H9 (cell line): ENCODE measurements around the gene RNASEH2B. TPM values are rescaled to one million over a fixed set of nuclear protein-coding genes. Genes with fewer than 3 reads are reported as not detected.

Source experiments
- DNase-seq: peaks from one replicate; pipeline ENCODE4 v3.0.0-alpha.2; 2017
- H2AFZ ChIP-seq: one replicate; pipeline ENCODE4 v1.6.1; 2013; ENCODE audit warnings: mild to moderate bottlenecking, low read length, control low read depth, moderate library complexity
- H2AK5ac ChIP-seq: 2 replicates; pipeline ENCODE4 v1.6.1; 2013; ENCODE audit warnings: low read length, control low read depth, mixed read lengths; ENCODE audit not compliant: insufficient read length
- H2BK120ac ChIP-seq: one replicate; pipeline ENCODE4 v1.6.1; 2013; ENCODE audit warnings: low read depth, mild to moderate bottlenecking, low read length, control low read depth, inconsistent platforms; ENCODE audit not compliant: poor library complexity, severe bottlenecking
- H2BK12ac ChIP-seq: 2 replicates; pipeline ENCODE4 v1.6.1; 2013; ENCODE audit warnings: low read length, control low read depth, mixed read lengths, low read depth; ENCODE audit not compliant: insufficient read length
- H2BK15ac ChIP-seq: 2 replicates; pipeline ENCODE4 v1.6.1; 2013; ENCODE audit warnings: low read depth, low read length, control low read depth
- H2BK20ac ChIP-seq: one replicate; pipeline ENCODE4 v1.6.1; 2013; ENCODE audit warnings: low read depth, mild to moderate bottlenecking, low read length, control low read depth, inconsistent platforms; ENCODE audit not compliant: poor library complexity, severe bottlenecking
- H2BK5ac ChIP-seq: 2 replicates; pipeline ENCODE4 v1.6.1; 2013; ENCODE audit warnings: low read length, control low read depth, mixed read lengths; ENCODE audit not compliant: insufficient read length
- H3K14ac ChIP-seq: 2 replicates; pipeline ENCODE4 v1.6.1; 2013; ENCODE audit warnings: low read length, control low read depth; ENCODE audit not compliant: insufficient read depth
- H3K18ac ChIP-seq: 2 replicates; pipeline ENCODE4 v1.6.1; 2013; ENCODE audit warnings: low read depth, mild to moderate bottlenecking, mixed read lengths, low read length, control low read depth; ENCODE audit not compliant: insufficient read length
- H3K23ac ChIP-seq: 2 replicates; pipeline ENCODE4 v1.6.1; 2013; ENCODE audit warnings: low read length, control low read depth, mixed read lengths, low read depth; ENCODE audit not compliant: insufficient read length
- H3K23me2 ChIP-seq: 2 replicates; pipeline ENCODE4 v1.6.1; 2013; ENCODE audit warnings: low read depth, mild to moderate bottlenecking, mixed read lengths, low read length, control low read depth; ENCODE audit not compliant: insufficient read length, poor library complexity, severe bottlenecking
- H3K27ac ChIP-seq: 2 replicates; pipeline ENCODE4 v1.5.1; 2013; ENCODE audit warnings: low read length, control low read depth, mixed read lengths, low read depth; ENCODE audit not compliant: insufficient read length
- H3K27me3 ChIP-seq: 2 replicates; pipeline ENCODE4 v1.6.1; 2013; ENCODE audit warnings: low read length, control low read depth, inconsistent platforms; ENCODE audit not compliant: insufficient read depth
- H3K4ac ChIP-seq: 2 replicates; pipeline ENCODE4 v1.6.1; 2013; ENCODE audit warnings: low read depth, mild to moderate bottlenecking, control low read depth, inconsistent platforms, low read length, moderate library complexity
- H3K4me1 ChIP-seq: 2 replicates; pipeline ENCODE4 v1.6.1; 2013; ENCODE audit warnings: low read length, control low read depth, inconsistent platforms; ENCODE audit not compliant: insufficient read depth
- H3K4me2 ChIP-seq: 2 replicates; pipeline ENCODE4 v1.6.1; 2013; ENCODE audit warnings: low read length, control low read depth, mixed read lengths; ENCODE audit not compliant: insufficient read length, insufficient read depth
- H3K56ac ChIP-seq: 2 replicates; pipeline ENCODE4 v1.6.1; 2013; ENCODE audit warnings: low read depth, mild to moderate bottlenecking, mixed read lengths, low read length, control low read depth; ENCODE audit not compliant: insufficient read length
- H3K79me1 ChIP-seq: 2 replicates; pipeline ENCODE4 v1.6.1; 2013; ENCODE audit warnings: low read depth, mild to moderate bottlenecking, moderate library complexity, low read length, control low read depth, inconsistent platforms; ENCODE audit not compliant: insufficient read depth, poor library complexity, severe bottlenecking
- H3K79me2 ChIP-seq: 2 replicates; pipeline ENCODE4 v1.6.1; 2013; ENCODE audit warnings: low read length, control low read depth, inconsistent platforms; ENCODE audit not compliant: insufficient read depth
- H3K9ac ChIP-seq: 2 replicates; pipeline ENCODE4 v1.6.1; 2013; ENCODE audit warnings: low read length, control low read depth, mixed read lengths; ENCODE audit not compliant: insufficient read length; ENCODE audit errors: extremely low read depth
- H3K9me3 ChIP-seq: one replicate; pipeline ENCODE4 v1.6.1; 2013; ENCODE audit warnings: low read depth, low read length, inconsistent platforms; ENCODE audit not compliant: control insufficient read depth
- H3T11ph ChIP-seq: one replicate; pipeline ENCODE4 v1.6.1; 2013; ENCODE audit warnings: mild to moderate bottlenecking, low read length, control low read depth, inconsistent platforms
- H4K20me1 ChIP-seq: one replicate; pipeline ENCODE4 v1.6.1; 2013; ENCODE audit not compliant: control insufficient read depth, insufficient read length, insufficient read depth
- H4K5ac ChIP-seq: 2 replicates; pipeline ENCODE4 v1.6.1; 2013; ENCODE audit warnings: low read depth, mild to moderate bottlenecking, mixed read lengths, low read length, control low read depth; ENCODE audit not compliant: insufficient read length
- H4K8ac ChIP-seq: replicated peaks from 2 replicates; pipeline ENCODE4 v1.6.1; 2013; ENCODE audit warnings: low read length, control low read depth, mixed read lengths, low read depth; ENCODE audit not compliant: insufficient read length
- H4K91ac ChIP-seq: 2 replicates; pipeline ENCODE4 v1.6.1; 2013; ENCODE audit warnings: low read depth, mild to moderate bottlenecking, moderate library complexity, mixed read lengths, low read length, control low read depth; ENCODE audit not compliant: insufficient read length
- H3K27ac Mint-ChIP-seq, 3 experiments: 2 replicates in 2 of 3; 3 replicates in 1 of 3; pipeline ENCODE4 v1.8.0; 2020 to 2021; ENCODE audit warnings: mixed read lengths in 3 of 3, mild to moderate bottlenecking in 1 of 3, moderate library complexity in 1 of 3
- H3K27me3 Mint-ChIP-seq: 2 replicates; pipeline ENCODE4 v1.8.0; 2021; ENCODE audit warnings: low read depth, mild to moderate bottlenecking, moderate library complexity, mixed read lengths
- H3K36me3 Mint-ChIP-seq, 3 experiments: 2 replicates in 2 of 3; 3 replicates in 1 of 3; pipeline ENCODE4 v1.8.0; 2020 to 2021; ENCODE audit warnings: low read depth in 3 of 3, mixed read lengths in 3 of 3; ENCODE audit not compliant: insufficient read depth in 1 of 3
- H3K4me1 Mint-ChIP-seq, 2 experiments: 2 replicates each; pipeline ENCODE4 v1.8.0; 2020; ENCODE audit warnings: mixed read lengths in 2 of 2
- H3K4me3 Mint-ChIP-seq, 2 experiments: 2 replicates in 1 of 2; 3 replicates in 1 of 2; pipeline ENCODE4 v1.8.0; 2020 to 2021; ENCODE audit warnings: mild to moderate bottlenecking in 2 of 2, mixed read lengths in 2 of 2, moderate library complexity in 1 of 2
- H3K9me3 Mint-ChIP-seq, 2 experiments: 2 replicates in 1 of 2; 3 replicates in 1 of 2; pipeline ENCODE4 v1.8.0; 2020; ENCODE audit warnings: mild to moderate bottlenecking in 2 of 2, mixed read lengths in 2 of 2, moderate library complexity in 1 of 2
- WGBS: extraction: QIAGEN DNeasy Blood & Tissue Kit; methylation state at CpG from one replicate; pipeline ENCODE4 v1.1.7; 2013; ENCODE audit warnings: missing lambda C conversion rate, low lambda C conversion rate, mixed read lengths; ENCODE audit not compliant: insufficient read length; ENCODE audit errors: extremely low coverage; 5-methylcytosine and 5-hydroxymethylcytosine counted together
- total RNA-seq: library from RNA; stranded (reverse); gene quantifications from 2 replicates; pipeline ENCODE4 v1.2.1, GENCODE V29; 2021
- TF ChIP-seq, protein P1 (sequence below): fragments of 200-600 bp; sonication (generic); conservative IDR thresholded peaks from 3 replicates; pipeline ENCODE4 v1.8.0; 2021; ENCODE audit warnings: antibody characterized with exemption, mild to moderate bottlenecking

RNASEH2B gene
- total RNA-seq, 1 experiment from 2014 or later = 53.9 TPM

DNA sequence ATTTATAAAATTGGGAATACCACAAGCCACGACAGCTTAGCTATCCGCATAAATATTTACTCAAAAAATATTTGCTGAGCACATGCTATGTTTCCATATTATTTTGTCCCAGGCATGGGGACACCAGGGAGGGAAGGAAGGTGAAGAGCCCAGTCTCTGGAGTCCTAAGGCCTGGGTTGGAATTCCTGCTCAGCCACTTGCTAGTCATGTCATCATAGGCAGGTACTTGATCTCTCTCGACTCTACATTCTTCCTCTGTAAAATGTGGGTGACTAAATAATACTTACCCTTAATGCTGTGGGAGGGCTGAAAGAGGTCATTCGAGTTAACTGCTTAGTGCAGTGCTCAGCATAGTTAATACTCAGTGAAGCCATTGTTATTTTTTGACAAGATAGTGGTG, 4.3 kb upstream of the RNASEH2B start:
- H3K4me2 ChIP-seq = no peak overlapping the region
- no peak overlapping the region for H3K23ac ChIP-seq
- Mint-ChIP-seq H3K4me1 (peaks cover 0 to 5% of the 10 kb centered on the region in 2 experiments; a peak in 3 of 4 replicates), H3K27me3 (no peaks in the 10 kb centered on the region; the same call in 1 of the 2 replicates), H3K4me3 (no peak overlapping the region), H3K36me3 (no peaks in the 10 kb centered on the region), H3K27ac (no peak overlapping the region), H3K9me3 (no peaks in the 10 kb centered on the region)
- no peak overlapping the region for H2BK5ac ChIP-seq
- no peak overlapping the region for H2BK12ac ChIP-seq
- H3K18ac ChIP-seq = no peak overlapping the region
- H4K91ac ChIP-seq = no peak overlapping the region
- TF ChIP-seq, protein P1, sequence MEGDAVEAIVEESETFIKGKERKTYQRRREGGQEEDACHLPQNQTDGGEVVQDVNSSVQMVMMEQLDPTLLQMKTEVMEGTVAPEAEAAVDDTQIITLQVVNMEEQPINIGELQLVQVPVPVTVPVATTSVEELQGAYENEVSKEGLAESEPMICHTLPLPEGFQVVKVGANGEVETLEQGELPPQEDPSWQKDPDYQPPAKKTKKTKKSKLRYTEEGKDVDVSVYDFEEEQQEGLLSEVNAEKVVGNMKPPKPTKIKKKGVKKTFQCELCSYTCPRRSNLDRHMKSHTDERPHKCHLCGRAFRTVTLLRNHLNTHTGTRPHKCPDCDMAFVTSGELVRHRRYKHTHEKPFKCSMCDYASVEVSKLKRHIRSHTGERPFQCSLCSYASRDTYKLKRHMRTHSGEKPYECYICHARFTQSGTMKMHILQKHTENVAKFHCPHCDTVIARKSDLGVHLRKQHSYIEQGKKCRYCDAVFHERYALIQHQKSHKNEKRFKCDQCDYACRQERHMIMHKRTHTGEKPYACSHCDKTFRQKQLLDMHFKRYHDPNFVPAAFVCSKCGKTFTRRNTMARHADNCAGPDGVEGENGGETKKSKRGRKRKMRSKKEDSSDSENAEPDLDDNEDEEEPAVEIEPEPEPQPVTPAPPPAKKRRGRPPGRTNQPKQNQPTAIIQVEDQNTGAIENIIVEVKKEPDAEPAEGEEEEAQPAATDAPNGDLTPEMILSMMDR = no peak
- no peaks in the 10 kb centered on the region for H3K23me2 ChIP-seq
- H3K56ac ChIP-seq = no peak overlapping the region
- H2AFZ ChIP-seq = no peak overlapping the region
- no peak overlapping the region for H3K4ac ChIP-seq
- no peak overlapping the region for H4K8ac ChIP-seq
- no peaks in the 10 kb centered on the region for H3K79me2 ChIP-seq
- no peak overlapping the region for H3K27ac ChIP-seq
- H2AK5ac ChIP-seq = no peak overlapping the region
- no peak overlapping the region for H4K5ac ChIP-seq
- H2BK120ac ChIP-seq = no peak overlapping the region
- H3K9ac ChIP-seq = no peak overlapping the region
- no peaks in the 10 kb centered on the region for H4K20me1 ChIP-seq
- no peaks in the 10 kb centered on the region for H3K9me3 ChIP-seq
- no peak overlapping the region for H3K14ac ChIP-seq
- no peak for DNase-seq
- no CpG with 5 or more reads among the region's 4 CpGs for WGBS
- H2BK20ac ChIP-seq = no peak overlapping the region
- H3T11ph ChIP-seq = no peak overlapping the region
- H3K79me1 ChIP-seq = no peaks in the 10 kb centered on the region
- H2BK15ac ChIP-seq = no peak overlapping the region
- no peaks in the 10 kb centered on the region for H3K27me3 ChIP-seq
- no peaks in the 10 kb centered on the region for H3K4me1 ChIP-seq
